Uterus (tissue), 4 donors: Measurements from ENCODE around the gene SLC25A52. TPM values are rescaled to one million over a fixed set of nuclear protein-coding genes. Genes with fewer than 3 reads are reported as not detected.
"Not testable (repeated sequence)": the region's sequence is repeated elsewhere in the genome, so short reads cannot be mapped to it uniquely, and the experiment has no call there.

Experiments used
- DNase-seq, 2 donors: peaks; one replicate each; pipeline ENCODE4 v3.0.0-alpha.2; 2019 to 2020
- H3K27ac ChIP-seq, 2 donors: fragments of 200-600 bp; sonication (generic); 1 replicate in 1 of 2; 2 replicates in 1 of 2; pipeline ENCODE4 v1.5.1; 2016 to 2018
- H3K27me3 ChIP-seq, 2 donors: fragments of 200-600 bp; sonication (generic); one replicate each; pipeline ENCODE4 v1.5.1; 2018 to 2019; ENCODE audit warnings: control low read depth in 1 of 2
- H3K36me3 ChIP-seq, 2 donors: fragments of 200-600 bp; sonication (generic); one replicate each; pipeline ENCODE4 v1.5.1; 2019; ENCODE audit warnings: control low read depth in 1 of 2
- H3K4me1 ChIP-seq, 2 donors: fragments of 200-600 bp; sonication (generic); one replicate each; pipeline ENCODE4 v1.5.1; 2018 to 2019; ENCODE audit warnings: control low read depth in 1 of 2
- H3K4me3 ChIP-seq, 2 donors: fragments of 200-600 bp; sonication (generic); 1 replicate in 1 of 2; 2 replicates in 1 of 2; pipeline ENCODE4 v1.5.1; 2018 to 2019; ENCODE audit warnings: mild to moderate bottlenecking in 1 of 2
- H3K9me3 ChIP-seq, 2 donors: fragments of 200-600 bp; sonication (generic); one replicate each; pipeline ENCODE4 v1.5.1; 2019; ENCODE audit warnings: control low read depth in 1 of 2
- CTCF ChIP-seq, 4 experiments: fragments of 200-600 bp in 2 of 4; fragments of 450-650 bp in 2 of 4; sonication (generic) in 2 of 4; IDR thresholded peaks; one replicate each; pipeline ENCODE4 v1.5.1; 2016 to 2019; ENCODE audit warnings: antibody characterized with exemption in 4 of 4, mild to moderate bottlenecking in 2 of 4, moderate library complexity in 1 of 4
- POLR2A ChIP-seq, 2 donors: fragments of 450-650 bp; IDR thresholded peaks; one replicate each; pipeline ENCODE4 v1.6.1; 2016; ENCODE audit warnings: antibody characterized with exemption in 2 of 2, mild to moderate bottlenecking in 1 of 2, moderate library complexity in 1 of 2
- intact Hi-C: fragments of 100-400 bp; cut with DNase I; formaldehyde crosslinking; loops from one replicate; pipeline ENCODE4 v1.15.1; 2023; ENCODE audit warnings: low total_unique reads
- total RNA-seq, 4 donors: library from RNA; depleted of rRNA in 3 of 4; stranded (reverse); fragments of >200 nt in 3 of 4; gene quantifications; one replicate each; pipeline versions ENCODE4 v1.1.0 to v1.2.4, GENCODE V29; 2014 to 2023
- donor health status: DM: yes; HTN: yes; CAD: no.

SLC25A52 gene
- not detected for total RNA-seq

- Histone ChIP-seq H3K4me1 (no peaks in the 10 kb centered on the region), H3K9me3 (no peaks in the 10 kb centered on the region), H3K27ac (no peak within 1 kb of the TSS), H3K27me3 (no peaks in the 10 kb centered on the region), H3K36me3 (no peaks in the 10 kb centered on the region), H3K4me3 (no peak within 1 kb of the TSS)
- TF ChIP-seq POLR2A (IDR thresholded peaks at IDR 0.05) (no peak), CTCF (IDR thresholded peaks at IDR 0.05) (no peak)
- intact Hi-C loops: no loop called here
- DNase-seq: no peak
Observed at GRCh38 chr18:31760695-31761094, at the start of gene SLC25A52. SLC25A52 (minus strand) TSS chr18:31760880; CDS start chr18:31760661, 219 bp downstream.

GRCh38 chr18:31809049-31809448, 48.4 kb upstream of the SLC25A52 start:
- H3K36me3 ChIP-seq, DNase-seq, H3K9me3 ChIP-seq, H3K4me1 ChIP-seq, H3K4me3 ChIP-seq, H3K27ac ChIP-seq, H3K27me3 ChIP-seq, intact Hi-C loops: not testable (repeated sequence)

- no peaks in the 10 kb centered on the region for H3K4me1 ChIP-seq
- intact Hi-C loops: no loop called here
- no peak for DNase-seq
Observed at GRCh38 chr18:31801078-31801477, 40.4 kb upstream of the SLC25A52 start.

GRCh38 chr18:31799257-31799656, 38.6 kb upstream of the SLC25A52 start:
- H3K4me1 ChIP-seq, H3K9me3 ChIP-seq, H3K27ac ChIP-seq, H3K36me3 ChIP-seq, DNase-seq, H3K27me3 ChIP-seq, H3K4me3 ChIP-seq, intact Hi-C loops: not testable (repeated sequence)

More at GRCh38 chr18:31801078-31801477, 40.4 kb upstream of the SLC25A52 start:
- H3K27me3 ChIP-seq: no peaks in the 10 kb centered on the region
- no peaks in the 10 kb centered on the region for H3K9me3 ChIP-seq
- H3K4me3 ChIP-seq: no peak overlapping the region
- TF ChIP-seq CTCF (IDR thresholded peaks at IDR 0.05) (no peak), POLR2A (IDR thresholded peaks at IDR 0.05) (no peak)
- H3K36me3 ChIP-seq: no peaks in the 10 kb centered on the region
- no peak overlapping the region for H3K27ac ChIP-seq

- TF ChIP-seq POLR2A (IDR thresholded peaks at IDR 0.05) (no peak), CTCF (IDR thresholded peaks at IDR 0.05) (no peak)
- no peaks in the 10 kb centered on the region for H3K27me3 ChIP-seq
- H3K4me3 ChIP-seq: no peak overlapping the region
- H3K27ac ChIP-seq: no peak overlapping the region
- intact Hi-C loops: no loop called here
- no peak for DNase-seq
- no peaks in the 10 kb centered on the region for H3K36me3 ChIP-seq
- no peaks in the 10 kb centered on the region for H3K4me1 ChIP-seq
- no peaks in the 10 kb centered on the region for H3K9me3 ChIP-seq
Observed at GRCh38 chr18:31798399-31798798, 37.7 kb upstream of the SLC25A52 start.

GRCh38 chr18:31795747-31796146, 35.1 kb upstream of the SLC25A52 start:
- H3K4me1 ChIP-seq: no peaks in the 10 kb centered on the region
- no peaks in the 10 kb centered on the region for H3K36me3 ChIP-seq
- intact Hi-C loops: no loop called here
- no peak for DNase-seq
- H3K27ac ChIP-seq: no peak overlapping the region
- no peak overlapping the region for H3K4me3 ChIP-seq
- H3K27me3 ChIP-seq: no peaks in the 10 kb centered on the region
- no peaks in the 10 kb centered on the region for H3K9me3 ChIP-seq
- TF ChIP-seq POLR2A (IDR thresholded peaks at IDR 0.05): no peak
- TF ChIP-seq CTCF (IDR thresholded peaks at IDR 0.05): no peak
